H9 (cell line): ENCODE data around the gene MIPOL1. TPM values are rescaled to one million over a fixed set of nuclear protein-coding genes. Genes with fewer than 3 reads are reported as not detected.

Source experiments
- DNase-seq: peaks from one replicate; pipeline ENCODE4 v3.0.0-alpha.2; 2017
- H2AFZ ChIP-seq: one replicate; pipeline ENCODE4 v1.6.1; 2013; ENCODE audit warnings: mild to moderate bottlenecking, low read length, control low read depth, moderate library complexity
- H2AK5ac ChIP-seq: 2 replicates; pipeline ENCODE4 v1.6.1; 2013; ENCODE audit warnings: low read length, control low read depth, mixed read lengths; ENCODE audit not compliant: insufficient read length
- H2BK120ac ChIP-seq: one replicate; pipeline ENCODE4 v1.6.1; 2013; ENCODE audit warnings: low read depth, mild to moderate bottlenecking, low read length, control low read depth, inconsistent platforms; ENCODE audit not compliant: poor library complexity, severe bottlenecking
- H2BK12ac ChIP-seq: 2 replicates; pipeline ENCODE4 v1.6.1; 2013; ENCODE audit warnings: low read length, control low read depth, mixed read lengths, low read depth; ENCODE audit not compliant: insufficient read length
- H2BK15ac ChIP-seq: 2 replicates; pipeline ENCODE4 v1.6.1; 2013; ENCODE audit warnings: low read depth, low read length, control low read depth
- H2BK20ac ChIP-seq: one replicate; pipeline ENCODE4 v1.6.1; 2013; ENCODE audit warnings: low read depth, mild to moderate bottlenecking, low read length, control low read depth, inconsistent platforms; ENCODE audit not compliant: poor library complexity, severe bottlenecking
- H2BK5ac ChIP-seq: 2 replicates; pipeline ENCODE4 v1.6.1; 2013; ENCODE audit warnings: low read length, control low read depth, mixed read lengths; ENCODE audit not compliant: insufficient read length
- H3K14ac ChIP-seq: 2 replicates; pipeline ENCODE4 v1.6.1; 2013; ENCODE audit warnings: low read length, control low read depth; ENCODE audit not compliant: insufficient read depth
- H3K18ac ChIP-seq: 2 replicates; pipeline ENCODE4 v1.6.1; 2013; ENCODE audit warnings: low read depth, mild to moderate bottlenecking, mixed read lengths, low read length, control low read depth; ENCODE audit not compliant: insufficient read length
- H3K23ac ChIP-seq: 2 replicates; pipeline ENCODE4 v1.6.1; 2013; ENCODE audit warnings: low read length, control low read depth, mixed read lengths, low read depth; ENCODE audit not compliant: insufficient read length
- H3K23me2 ChIP-seq: 2 replicates; pipeline ENCODE4 v1.6.1; 2013; ENCODE audit warnings: low read depth, mild to moderate bottlenecking, mixed read lengths, low read length, control low read depth; ENCODE audit not compliant: insufficient read length, poor library complexity, severe bottlenecking
- H3K27ac ChIP-seq: 2 replicates; pipeline ENCODE4 v1.5.1; 2013; ENCODE audit warnings: low read length, control low read depth, mixed read lengths, low read depth; ENCODE audit not compliant: insufficient read length
- H3K27me3 ChIP-seq: 2 replicates; pipeline ENCODE4 v1.6.1; 2013; ENCODE audit warnings: low read length, control low read depth, inconsistent platforms; ENCODE audit not compliant: insufficient read depth
- H3K4ac ChIP-seq: 2 replicates; pipeline ENCODE4 v1.6.1; 2013; ENCODE audit warnings: low read depth, mild to moderate bottlenecking, control low read depth, inconsistent platforms, low read length, moderate library complexity
- H3K4me1 ChIP-seq: 2 replicates; pipeline ENCODE4 v1.6.1; 2013; ENCODE audit warnings: low read length, control low read depth, inconsistent platforms; ENCODE audit not compliant: insufficient read depth
- H3K4me2 ChIP-seq: 2 replicates; pipeline ENCODE4 v1.6.1; 2013; ENCODE audit warnings: low read length, control low read depth, mixed read lengths; ENCODE audit not compliant: insufficient read length, insufficient read depth
- H3K56ac ChIP-seq: 2 replicates; pipeline ENCODE4 v1.6.1; 2013; ENCODE audit warnings: low read depth, mild to moderate bottlenecking, mixed read lengths, low read length, control low read depth; ENCODE audit not compliant: insufficient read length
- H3K79me1 ChIP-seq: 2 replicates; pipeline ENCODE4 v1.6.1; 2013; ENCODE audit warnings: low read depth, mild to moderate bottlenecking, moderate library complexity, low read length, control low read depth, inconsistent platforms; ENCODE audit not compliant: insufficient read depth, poor library complexity, severe bottlenecking
- H3K79me2 ChIP-seq: 2 replicates; pipeline ENCODE4 v1.6.1; 2013; ENCODE audit warnings: low read length, control low read depth, inconsistent platforms; ENCODE audit not compliant: insufficient read depth
- H3K9ac ChIP-seq: 2 replicates; pipeline ENCODE4 v1.6.1; 2013; ENCODE audit warnings: low read length, control low read depth, mixed read lengths; ENCODE audit not compliant: insufficient read length; ENCODE audit errors: extremely low read depth
- H3K9me3 ChIP-seq: one replicate; pipeline ENCODE4 v1.6.1; 2013; ENCODE audit warnings: low read depth, low read length, inconsistent platforms; ENCODE audit not compliant: control insufficient read depth
- H3T11ph ChIP-seq: one replicate; pipeline ENCODE4 v1.6.1; 2013; ENCODE audit warnings: mild to moderate bottlenecking, low read length, control low read depth, inconsistent platforms
- H4K20me1 ChIP-seq: one replicate; pipeline ENCODE4 v1.6.1; 2013; ENCODE audit not compliant: control insufficient read depth, insufficient read length, insufficient read depth
- H4K5ac ChIP-seq: 2 replicates; pipeline ENCODE4 v1.6.1; 2013; ENCODE audit warnings: low read depth, mild to moderate bottlenecking, mixed read lengths, low read length, control low read depth; ENCODE audit not compliant: insufficient read length
- H4K8ac ChIP-seq: replicated peaks from 2 replicates; pipeline ENCODE4 v1.6.1; 2013; ENCODE audit warnings: low read length, control low read depth, mixed read lengths, low read depth; ENCODE audit not compliant: insufficient read length
- H4K91ac ChIP-seq: 2 replicates; pipeline ENCODE4 v1.6.1; 2013; ENCODE audit warnings: low read depth, mild to moderate bottlenecking, moderate library complexity, mixed read lengths, low read length, control low read depth; ENCODE audit not compliant: insufficient read length
- H3K27ac Mint-ChIP-seq, 3 experiments: 2 replicates in 2 of 3; 3 replicates in 1 of 3; pipeline ENCODE4 v1.8.0; 2020 to 2021; ENCODE audit warnings: mixed read lengths in 3 of 3, mild to moderate bottlenecking in 1 of 3, moderate library complexity in 1 of 3
- H3K27me3 Mint-ChIP-seq: 2 replicates; pipeline ENCODE4 v1.8.0; 2021; ENCODE audit warnings: low read depth, mild to moderate bottlenecking, moderate library complexity, mixed read lengths
- H3K36me3 Mint-ChIP-seq, 3 experiments: 2 replicates in 2 of 3; 3 replicates in 1 of 3; pipeline ENCODE4 v1.8.0; 2020 to 2021; ENCODE audit warnings: low read depth in 3 of 3, mixed read lengths in 3 of 3; ENCODE audit not compliant: insufficient read depth in 1 of 3
- H3K4me1 Mint-ChIP-seq, 2 experiments: 2 replicates each; pipeline ENCODE4 v1.8.0; 2020; ENCODE audit warnings: mixed read lengths in 2 of 2
- H3K4me3 Mint-ChIP-seq, 2 experiments: 2 replicates in 1 of 2; 3 replicates in 1 of 2; pipeline ENCODE4 v1.8.0; 2020 to 2021; ENCODE audit warnings: mild to moderate bottlenecking in 2 of 2, mixed read lengths in 2 of 2, moderate library complexity in 1 of 2
- H3K9me3 Mint-ChIP-seq, 2 experiments: 2 replicates in 1 of 2; 3 replicates in 1 of 2; pipeline ENCODE4 v1.8.0; 2020; ENCODE audit warnings: mild to moderate bottlenecking in 2 of 2, mixed read lengths in 2 of 2, moderate library complexity in 1 of 2
- CTCF ChIP-seq: fragments of 200-600 bp; sonication (generic); conservative IDR thresholded peaks from 3 replicates; pipeline ENCODE4 v1.8.0; 2021; ENCODE audit warnings: antibody characterized with exemption, mild to moderate bottlenecking
- WGBS: extraction: QIAGEN DNeasy Blood & Tissue Kit; methylation state at CpG from one replicate; pipeline ENCODE4 v1.1.7; 2013; ENCODE audit warnings: missing lambda C conversion rate, low lambda C conversion rate, mixed read lengths; ENCODE audit not compliant: insufficient read length; ENCODE audit errors: extremely low coverage; 5-methylcytosine and 5-hydroxymethylcytosine counted together
- total RNA-seq: library from RNA; stranded (reverse); gene quantifications from 2 replicates; pipeline ENCODE4 v1.2.1, GENCODE V29; 2021

Gene MIPOL1
- total RNA-seq, 1 experiment from 2014 or later: 15.6 TPM

GRCh38 chr14:37539992-37540391 is 342.3 kb downstream of the MIPOL1 start:
- no peaks in the 10 kb centered on the region for H3K27me3 Mint-ChIP-seq
- H3K4ac ChIP-seq: no peak overlapping the region
- H3K4me1 Mint-ChIP-seq: no peaks in the 10 kb centered on the region
- TF ChIP-seq CTCF: no peak
- no peak overlapping the region for H3K56ac ChIP-seq
- no peak overlapping the region for H2AFZ ChIP-seq
- H3K9me3 Mint-ChIP-seq: no peaks in the 10 kb centered on the region
- H2BK15ac ChIP-seq: no peak overlapping the region
- no peak overlapping the region for H2BK5ac ChIP-seq
- no peak overlapping the region for H3K18ac ChIP-seq
- no peak overlapping the region for H2AK5ac ChIP-seq
- no peaks in the 10 kb centered on the region for H3K27me3 ChIP-seq
- no peak overlapping the region for H3K23ac ChIP-seq
- no peak overlapping the region for H4K91ac ChIP-seq
- no peaks in the 10 kb centered on the region for H3K9me3 ChIP-seq
- H3K9ac ChIP-seq: no peak overlapping the region
- H3K4me1 ChIP-seq: no peaks in the 10 kb centered on the region
- no peaks in the 10 kb centered on the region for H4K20me1 ChIP-seq
- no peaks in the 10 kb centered on the region for H3K79me1 ChIP-seq
- no peak overlapping the region for H3K4me2 ChIP-seq
- H3K36me3 Mint-ChIP-seq: peaks cover 0 to 1% (median 0%) of the 10 kb centered on the region in 3 experiments; a peak in 1 of 7 replicates
- H3K23me2 ChIP-seq: no peaks in the 10 kb centered on the region
- DNase-seq: no peak
- no peak overlapping the region for H2BK20ac ChIP-seq
- H3K27ac ChIP-seq: no peak overlapping the region
- H2BK120ac ChIP-seq: no peak overlapping the region
- H2BK12ac ChIP-seq: no peak overlapping the region
- H3T11ph ChIP-seq: no peak overlapping the region
- no peak overlapping the region for H3K4me3 Mint-ChIP-seq
- H3K27ac Mint-ChIP-seq: no peak overlapping the region
- WGBS: 100% methylated on average over 1 of the region's 1 CpG
- no peaks in the 10 kb centered on the region for H3K79me2 ChIP-seq
- H4K5ac ChIP-seq: no peak overlapping the region
- H3K14ac ChIP-seq: no peak overlapping the region
- no peak overlapping the region for H4K8ac ChIP-seq
